Uterus (tissue), 2 donors: ENCODE data around the gene GRIK4.

ENCODE experiments used
- CTCF ChIP-seq, 4 experiments: fragments of 200-600 bp in 2 of 4; fragments of 450-650 bp in 2 of 4; sonication (generic) in 2 of 4; IDR thresholded peaks; one replicate each; pipeline ENCODE4 v1.5.1; 2016 to 2019; ENCODE audit warnings: antibody characterized with exemption in 4 of 4, mild to moderate bottlenecking in 2 of 4, moderate library complexity in 1 of 4
- POLR2A ChIP-seq, 2 donors: fragments of 450-650 bp; IDR thresholded peaks; one replicate each; pipeline ENCODE4 v1.6.1; 2016; ENCODE audit warnings: antibody characterized with exemption in 2 of 2, mild to moderate bottlenecking in 1 of 2, moderate library complexity in 1 of 2

- TF ChIP-seq CTCF (IDR thresholded peaks at IDR 0.05) (no peak), POLR2A (IDR thresholded peaks at IDR 0.05) (no peak)
Measured at GRCh38 chr11:120873966-120874735, 362.6 kb downstream of the GRIK4 start.
